ENCODE measurements around the gene TOP2B. TPM values are rescaled to one million over a fixed set of nuclear protein-coding genes. Genes with fewer than 3 reads are reported as not detected.
A peak's percentile ranks its signal among the peaks of the same experiment; 100 is the strongest.

The TOP2B gene
- polyA plus RNA-seq, 2 of the 4 experiments (the other 2 are of a cell fraction) = 65.8 to 95.7 TPM

GRCh38 chr3:25566358-25566920 is 98.3 kb downstream of the TOP2B start:
- Histone ChIP-seq H3K4me2 (no peak overlapping the region), H3K27ac (no peak overlapping the region), H3K4me1 (no peaks in the 10 kb centered on the region), H3K9me3 (no peaks in the 10 kb centered on the region), H3K4me3 (no peak overlapping the region)
- DNase-seq (ENCODE audit: low read depth in 1 of 2, low spot score in 1 of 2) (peak in 1 of 2 experiments; percentile 16), ATAC-seq (peak; percentile 77 to 79; a peak in 5 of 6 replicates), FAIRE-seq (no peak)
- no peak for TF ChIP-seq EP300 (IDR thresholded peaks at IDR 0.05)
- no peak for TF ChIP-seq CEBPB (IDR thresholded peaks at IDR 0.05)
- TF ChIP-seq MAZ (IDR thresholded peaks at IDR 0.05; ENCODE audit: borderline replicate concordance, low read depth, low read length) = no peak
- TF ChIP-seq HOXB5 (CRISPR knock-in tag; IDR thresholded peaks at IDR 0.05) = no peak
- no peak for TF ChIP-seq HES2 (IDR thresholded peaks at IDR 0.05)
- no peak for TF ChIP-seq BCL3 (IDR thresholded peaks at IDR 0.05)
- TF ChIP-seq ZC3H11A (IDR thresholded peaks at IDR 0.05) = no peak
- TF ChIP-seq CBX2 (IDR thresholded peaks at IDR 0.05; ENCODE audit: borderline replicate concordance, low read depth) = no peak
- no peak for TF ChIP-seq TFCP2L1 (CRISPR knock-in tag; IDR thresholded peaks at IDR 0.05)
- TF ChIP-seq BHLHE40 (IDR thresholded peaks at IDR 0.05; ENCODE audit: low read depth, low read length) = no peak
- TF ChIP-seq ZSCAN20 (CRISPR knock-in tag; IDR thresholded peaks at IDR 0.05) = no peak
- CTCF ChIA-PET = interaction anchor here (1.2 to 1.4 kb wide), 2 partner anchors 16 to 130 kb away, joined by 4 read pairs; no protein-coding TSS in a partner anchor
- 83% methylated on average over 5 of the region's 5 CpGs for WGBS (ENCODE audit: missing lambda C conversion rate)
- POLR2A ChIA-PET = no interaction called here

DNA sequence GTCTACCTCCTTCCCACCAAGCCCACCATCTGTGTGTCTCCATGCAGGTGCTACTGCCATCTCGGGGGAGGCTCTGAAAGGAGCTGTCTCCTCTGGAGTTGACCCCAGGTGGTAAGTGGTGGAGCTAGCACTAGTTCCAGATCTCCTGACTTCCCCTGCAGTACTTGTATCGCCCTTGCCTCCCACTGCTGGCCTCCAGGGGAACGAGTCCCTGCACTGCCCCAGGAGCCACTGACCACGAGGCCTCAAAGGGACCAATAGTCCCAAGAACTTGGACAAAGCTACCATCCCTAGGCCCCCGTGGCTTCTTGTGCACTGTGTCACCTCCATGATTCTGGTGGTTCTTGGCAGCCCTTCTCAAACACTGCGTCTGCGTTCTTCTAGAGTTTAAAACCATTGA is 98.9 kb downstream of the TOP2B start:
- CTCF ChIA-PET = interaction anchor here (1.2 to 1.4 kb wide), 2 partner anchors 15 to 130 kb away, joined by 4 read pairs; no protein-coding TSS in a partner anchor
- no peak for TF ChIP-seq HDAC2 (IDR thresholded peaks at IDR 0.05)
- no peak for TF ChIP-seq SREBF2 (IDR thresholded peaks at IDR 0.05)
- TF ChIP-seq, protein P1, sequence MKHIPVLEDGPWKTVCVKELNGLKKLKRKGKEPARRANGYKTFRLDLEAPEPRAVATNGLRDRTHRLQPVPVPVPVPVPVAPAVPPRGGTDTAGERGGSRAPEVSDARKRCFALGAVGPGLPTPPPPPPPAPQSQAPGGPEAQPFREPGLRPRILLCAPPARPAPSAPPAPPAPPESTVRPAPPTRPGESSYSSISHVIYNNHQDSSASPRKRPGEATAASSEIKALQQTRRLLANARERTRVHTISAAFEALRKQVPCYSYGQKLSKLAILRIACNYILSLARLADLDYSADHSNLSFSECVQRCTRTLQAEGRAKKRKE (CRISPR knock-in tag; IDR thresholded peaks at IDR 0.05; ENCODE audit: low read depth) = no peak
- TF ChIP-seq NPAS2 (CRISPR knock-in tag; IDR thresholded peaks at IDR 0.05; ENCODE audit: borderline replicate concordance) = no peak
- TF ChIP-seq CBX2 (IDR thresholded peaks at IDR 0.05; ENCODE audit: borderline replicate concordance, low read depth) = no peak
- no peak for TF ChIP-seq ZFP36 (IDR thresholded peaks at IDR 0.05; ENCODE audit: borderline replicate concordance, partially characterized antibody)
- H3K4me1 ChIP-seq = no peaks in the 10 kb centered on the region
- H3K27ac ChIP-seq = no peak overlapping the region
- FAIRE-seq (no peak), DNase-seq (ENCODE audit: low read depth in 1 of 2, low spot score in 1 of 2) (no peak), ATAC-seq (no peak; a peak in 1 of 6 replicates)
- POLR2A ChIA-PET = no interaction called here
- WGBS (ENCODE audit: missing lambda C conversion rate) = 88% methylated on average over 7 of the region's 7 CpGs
- H3K4me3 ChIP-seq = no peak overlapping the region
- H3K4me2 ChIP-seq = no peak overlapping the region
- H3K9me3 ChIP-seq = no peaks in the 10 kb centered on the region

- ChIA-PET POLR2A (no interaction called here), CTCF (no interaction called here)
- Histone ChIP-seq H3K4me1 (no peaks in the 10 kb centered on the region), H3K4me2 (no peak overlapping the region), H3K4me3 (no peak overlapping the region), H3K9me3 (no peaks in the 10 kb centered on the region), H3K27ac (no peak overlapping the region)
- ATAC-seq (no peak), FAIRE-seq (no peak), DNase-seq (ENCODE audit: low read depth in 1 of 2, low spot score in 1 of 2) (no peak)
- WGBS (ENCODE audit: missing lambda C conversion rate) = 92% methylated on average over 4 of the region's 4 CpGs
- no peak for TF ChIP-seq CHD4 (IDR thresholded peaks at IDR 0.05; ENCODE audit: borderline replicate concordance)
- TF ChIP-seq, protein P2, sequence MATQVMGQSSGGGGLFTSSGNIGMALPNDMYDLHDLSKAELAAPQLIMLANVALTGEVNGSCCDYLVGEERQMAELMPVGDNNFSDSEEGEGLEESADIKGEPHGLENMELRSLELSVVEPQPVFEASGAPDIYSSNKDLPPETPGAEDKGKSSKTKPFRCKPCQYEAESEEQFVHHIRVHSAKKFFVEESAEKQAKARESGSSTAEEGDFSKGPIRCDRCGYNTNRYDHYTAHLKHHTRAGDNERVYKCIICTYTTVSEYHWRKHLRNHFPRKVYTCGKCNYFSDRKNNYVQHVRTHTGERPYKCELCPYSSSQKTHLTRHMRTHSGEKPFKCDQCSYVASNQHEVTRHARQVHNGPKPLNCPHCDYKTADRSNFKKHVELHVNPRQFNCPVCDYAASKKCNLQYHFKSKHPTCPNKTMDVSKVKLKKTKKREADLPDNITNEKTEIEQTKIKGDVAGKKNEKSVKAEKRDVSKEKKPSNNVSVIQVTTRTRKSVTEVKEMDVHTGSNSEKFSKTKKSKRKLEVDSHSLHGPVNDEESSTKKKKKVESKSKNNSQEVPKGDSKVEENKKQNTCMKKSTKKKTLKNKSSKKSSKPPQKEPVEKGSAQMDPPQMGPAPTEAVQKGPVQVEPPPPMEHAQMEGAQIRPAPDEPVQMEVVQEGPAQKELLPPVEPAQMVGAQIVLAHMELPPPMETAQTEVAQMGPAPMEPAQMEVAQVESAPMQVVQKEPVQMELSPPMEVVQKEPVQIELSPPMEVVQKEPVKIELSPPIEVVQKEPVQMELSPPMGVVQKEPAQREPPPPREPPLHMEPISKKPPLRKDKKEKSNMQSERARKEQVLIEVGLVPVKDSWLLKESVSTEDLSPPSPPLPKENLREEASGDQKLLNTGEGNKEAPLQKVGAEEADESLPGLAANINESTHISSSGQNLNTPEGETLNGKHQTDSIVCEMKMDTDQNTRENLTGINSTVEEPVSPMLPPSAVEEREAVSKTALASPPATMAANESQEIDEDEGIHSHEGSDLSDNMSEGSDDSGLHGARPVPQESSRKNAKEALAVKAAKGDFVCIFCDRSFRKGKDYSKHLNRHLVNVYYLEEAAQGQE (IDR thresholded peaks at IDR 0.05) = no peak
- TF ChIP-seq, protein P3, sequence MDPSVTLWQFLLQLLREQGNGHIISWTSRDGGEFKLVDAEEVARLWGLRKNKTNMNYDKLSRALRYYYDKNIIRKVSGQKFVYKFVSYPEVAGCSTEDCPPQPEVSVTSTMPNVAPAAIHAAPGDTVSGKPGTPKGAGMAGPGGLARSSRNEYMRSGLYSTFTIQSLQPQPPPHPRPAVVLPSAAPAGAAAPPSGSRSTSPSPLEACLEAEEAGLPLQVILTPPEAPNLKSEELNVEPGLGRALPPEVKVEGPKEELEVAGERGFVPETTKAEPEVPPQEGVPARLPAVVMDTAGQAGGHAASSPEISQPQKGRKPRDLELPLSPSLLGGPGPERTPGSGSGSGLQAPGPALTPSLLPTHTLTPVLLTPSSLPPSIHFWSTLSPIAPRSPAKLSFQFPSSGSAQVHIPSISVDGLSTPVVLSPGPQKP (IDR thresholded peaks at IDR 0.05; ENCODE audit: low read depth, low read length) = no peak
- TF ChIP-seq KDM1A (IDR thresholded peaks at IDR 0.05; ENCODE audit: low read depth) = no peak
- TF ChIP-seq HOXA7 (CRISPR knock-in tag; IDR thresholded peaks at IDR 0.05) = no peak
- no peak for TF ChIP-seq SREBF2 (IDR thresholded peaks at IDR 0.05)
- TF ChIP-seq ZNF302 (CRISPR knock-in tag; IDR thresholded peaks at IDR 0.05) = no peak
- TF ChIP-seq BCL3 (IDR thresholded peaks at IDR 0.05) = no peak
- no peak for TF ChIP-seq JUN (IDR thresholded peaks at IDR 0.05)
- no peak for TF ChIP-seq TFCP2L1 (CRISPR knock-in tag; IDR thresholded peaks at IDR 0.05)
- no peak for TF ChIP-seq HES2 (IDR thresholded peaks at IDR 0.05)
- TF ChIP-seq MAZ (IDR thresholded peaks at IDR 0.05; ENCODE audit: borderline replicate concordance, low read depth, low read length) = no peak
- no peak for TF ChIP-seq RCOR1 (IDR thresholded peaks at IDR 0.05; ENCODE audit: low read depth, low read length)
- TF ChIP-seq FOSB (CRISPR knock-in tag; IDR thresholded peaks at IDR 0.05) = no peak
Observed at GRCh38 chr3:25564075-25564474, 100.6 kb downstream of the TOP2B start.

Measured in A549 (cell line).